A549 (cell line): Measurements from ENCODE around the gene NBEAL2. TPM values are rescaled to one million over a fixed set of nuclear protein-coding genes. Genes with fewer than 3 reads are reported as not detected.

Source experiments
- ATAC-seq, 2 experiments: fragments of 200-7000 bp in 1 of 2; fragments of >200 bp in 1 of 2; cut with Nextera tagmentation in 1 of 2; cut with Tn5 transposase in 1 of 2; 3 replicates each; pipeline versions ENCODE4 v1.8.0 to v1.9.1; 2018 to 2020; ENCODE audit warnings: mild to moderate bottlenecking in 1 of 2, moderate library complexity in 1 of 2
- CTCF ChIA-PET: fragments of 300-600 bp; sonication (Branson Sonifier 250); formaldehyde crosslinking; extraction: SDS; loops from one replicate; lab custom pipeline; 2021; ENCODE audit warnings: antibody characterized with exemption, inconsistent platforms; lab: Yijun Ruan, JAX
- POLR2A ChIA-PET: fragments of 350-600 bp; formaldehyde crosslinking; extraction: SDS; loops from one replicate; lab custom pipeline; 2021; ENCODE audit warnings: antibody characterized with exemption, inconsistent platforms; lab: Yijun Ruan, JAX
- DNase-seq, 2 experiments: peaks; one replicate each; pipeline versions ENCODE4 v3.0.0 to v3.0.0-alpha.2; 2011 to 2016; ENCODE audit warnings: low read depth in 1 of 2, low spot score in 1 of 2
- FAIRE-seq: peaks from 2 replicates; lab custom pipeline; 2011; peaks lifted over from hg19 to GRCh38; lab: Jason Lieb, UNC
- H3K27ac ChIP-seq, 2 experiments: fragments of >200 bp; sonication (Bioruptor Twin); formaldehyde crosslinking; 3 replicates each; pipeline ENCODE4 v1.5.1; 2016 to 2017
- H3K4me1 ChIP-seq: fragments of >200 bp; sonication (Bioruptor Twin); formaldehyde crosslinking; 3 replicates; pipeline ENCODE4 v1.6.1; 2016
- H3K4me2 ChIP-seq: fragments of >200 bp; sonication (Bioruptor Twin); formaldehyde crosslinking; 3 replicates; pipeline ENCODE4 v1.6.1; 2016
- H3K4me3 ChIP-seq: fragments of >200 bp; sonication (Bioruptor Twin); formaldehyde crosslinking; 3 replicates; pipeline ENCODE4 v1.5.1; 2016
- H3K9me3 ChIP-seq: fragments of >200 bp; sonication (Bioruptor Twin); formaldehyde crosslinking; 3 replicates; pipeline ENCODE4 v1.6.1; 2016
- BCL3 ChIP-seq: fragments of >200 bp; sonication (Bioruptor Twin); formaldehyde crosslinking; IDR thresholded peaks from 3 replicates; pipeline ENCODE4 v1.6.1; 2016
- BHLHE40 ChIP-seq: IDR thresholded peaks from 2 replicates; pipeline ENCODE4 v1.6.1; 2012; ENCODE audit warnings: low read depth, low read length, inconsistent platforms
- CBX8 ChIP-seq: fragments of 200-600 bp; sonication (generic); IDR thresholded peaks from 2 replicates; pipeline ENCODE4 v1.6.1; 2016
- CHD2 ChIP-seq: fragments of 150-350 bp; IDR thresholded peaks from 2 replicates; pipeline ENCODE4 v1.6.1; 2014; ENCODE audit warnings: low read length; ENCODE audit not compliant: partially characterized antibody
- CHD4 ChIP-seq: fragments of 200-600 bp; sonication (generic); IDR thresholded peaks from 2 replicates; pipeline ENCODE4 v1.6.1; 2016; ENCODE audit warnings: antibody characterized with exemption, mild to moderate bottlenecking, borderline replicate concordance
- E2F6 ChIP-seq: IDR thresholded peaks from 2 replicates; pipeline ENCODE4 v1.6.1; 2012; ENCODE audit warnings: low read depth, borderline replicate concordance
- EHMT2 ChIP-seq: fragments of 200-600 bp; sonication (generic); IDR thresholded peaks from 2 replicates; pipeline ENCODE4 v1.6.1; 2016; ENCODE audit warnings: antibody characterized with exemption, low read depth, mild to moderate bottlenecking, moderate library complexity
- ELK1 ChIP-seq: fragments of 150-350 bp; IDR thresholded peaks from 2 replicates; pipeline ENCODE4 v1.6.1; 2014; ENCODE audit warnings: low read depth, mild to moderate bottlenecking, low read length
- FOSL2 ChIP-seq, 2 experiments: fragments of 450-650 bp in 1 of 2; fragments of >200 bp in 1 of 2; sonication (Bioruptor Twin) in 1 of 2; formaldehyde crosslinking; IDR thresholded peaks; 2 replicates each; pipeline versions ENCODE4 v1.5.0 to v1.6.1; 2016 to 2020; ENCODE audit warnings: mild to moderate bottlenecking in 1 of 2, moderate library complexity in 1 of 2
- HDAC2 ChIP-seq: fragments of 200-600 bp; sonication (generic); IDR thresholded peaks from 2 replicates; pipeline ENCODE4 v1.6.1; 2016
- HEYL ChIP-seq: fragments of 250-450 bp; sonication (Bioruptor Pico); IDR thresholded peaks from 2 replicates; pipeline ENCODE4 v1.8.0; 2021; ENCODE audit warnings: mild to moderate bottlenecking, moderate library complexity
- HMGXB4 ChIP-seq: fragments of 250-450 bp; sonication (Bioruptor Pico); IDR thresholded peaks from 2 replicates; pipeline ENCODE4 v1.5.0; 2021; ENCODE audit warnings: mild to moderate bottlenecking, moderate library complexity, borderline replicate concordance
- HOXB5 ChIP-seq: fragments of 250-450 bp; sonication (Bioruptor Pico); IDR thresholded peaks from 2 replicates; pipeline ENCODE4 v1.5.0; 2020; ENCODE audit warnings: mild to moderate bottlenecking, moderate library complexity
- KDM1A ChIP-seq: fragments of 200-600 bp; sonication (generic); IDR thresholded peaks from 2 replicates; pipeline ENCODE4 v1.6.1; 2016; ENCODE audit warnings: low read depth, mild to moderate bottlenecking
- KDM5A ChIP-seq: fragments of 200-600 bp; sonication (generic); IDR thresholded peaks from 2 replicates; pipeline ENCODE4 v1.6.1; 2016; ENCODE audit warnings: antibody characterized with exemption, mild to moderate bottlenecking
- MAZ ChIP-seq: fragments of 150-350 bp; IDR thresholded peaks from 2 replicates; pipeline ENCODE4 v1.6.1; 2014; ENCODE audit warnings: antibody characterized with exemption, low read depth, low read length, borderline replicate concordance
- MYC ChIP-seq: IDR thresholded peaks from 2 replicates; pipeline ENCODE4 v1.6.1; 2012; ENCODE audit warnings: mild to moderate bottlenecking, inconsistent platforms, low read length, improper control_type of control experiment, borderline replicate concordance
- NFE2L2 ChIP-seq: fragments of 150-350 bp; conservative IDR thresholded peaks from 2 replicates; pipeline ENCODE4 v1.6.1; 2014; ENCODE audit warnings: low read length
- PHF8 ChIP-seq: fragments of 200-600 bp; sonication (generic); IDR thresholded peaks from 2 replicates; pipeline ENCODE4 v1.6.1; 2016; ENCODE audit warnings: low read depth, mild to moderate bottlenecking, antibody characterized with exemption, moderate library complexity, borderline replicate concordance
- POLR2A ChIP-seq: IDR thresholded peaks from 2 replicates; pipeline ENCODE4 v1.6.1; 2012; ENCODE audit warnings: mild to moderate bottlenecking, low read length
- POLR2AphosphoS2 ChIP-seq: conservative IDR thresholded peaks from 2 replicates; pipeline ENCODE4 v1.6.1; 2012; ENCODE audit warnings: low read length, improper control_type of control experiment, inconsistent platforms
- RAD21 ChIP-seq, 2 experiments: fragments of >200 bp in 1 of 2; sonication (Bioruptor Twin) in 1 of 2; formaldehyde crosslinking in 1 of 2; IDR thresholded peaks in 1 of 2; conservative IDR thresholded peaks in 1 of 2; 2 replicates in 1 of 2; 3 replicates in 1 of 2; pipeline ENCODE4 v1.6.1; 2012 to 2018; ENCODE audit warnings: inconsistent platforms in 1 of 2
- RARB ChIP-seq: fragments of 250-450 bp; sonication (Bioruptor Pico); IDR thresholded peaks from 2 replicates; pipeline ENCODE4 v1.8.0; 2021; ENCODE audit warnings: mild to moderate bottlenecking, moderate library complexity
- RCOR1 ChIP-seq: fragments of 150-350 bp; IDR thresholded peaks from 2 replicates; pipeline ENCODE4 v1.6.1; 2014; ENCODE audit warnings: antibody characterized with exemption, low read length, low read depth
- RNF2 ChIP-seq: fragments of 200-600 bp; sonication (generic); IDR thresholded peaks from 2 replicates; pipeline ENCODE4 v1.6.1; 2016; ENCODE audit warnings: low read depth, mild to moderate bottlenecking, antibody characterized with exemption, moderate library complexity, borderline replicate concordance
- TFCP2L1 ChIP-seq: fragments of 250-450 bp; sonication (Bioruptor Pico); IDR thresholded peaks from 2 replicates; pipeline ENCODE4 v1.5.0; 2021; ENCODE audit warnings: mild to moderate bottlenecking
- ZSCAN20 ChIP-seq: fragments of 250-450 bp; sonication (Bioruptor Pico); IDR thresholded peaks from 2 replicates; pipeline ENCODE4 v1.8.0; 2022; ENCODE audit warnings: mild to moderate bottlenecking, moderate library complexity
- WGBS: methylation state at CpG from one replicate; pipeline ENCODE4 v1.1.6; 2017; ENCODE audit errors: missing lambda C conversion rate; 5-methylcytosine and 5-hydroxymethylcytosine counted together
- polyA plus RNA-seq, 4 experiments: library from polyadenylated mRNA; depleted of rRNA in 3 of 4; stranded (reverse); fragments of >200 nt; fragmentation: RNase III in 1 of 4; extraction: RNeasy Plus Mini Kit Qiagen cat#74134 plus additional on column Dnase treatment in 1 of 4; gene quantifications; 2 replicates in 3 of 4; 3 replicates in 1 of 4; pipeline ENCODE4 v1.2.3, GENCODE V29; 2011 to 2017

NBEAL2 gene
- polyA plus RNA-seq, 2 of the 4 experiments (the other 2 are of a cell fraction): 9.6 to 47.3 TPM

GRCh38 chr3:46965151-46965550, 14.3 kb upstream of the NBEAL2 start:
- TF ChIP-seq ELK1 (no peak), POLR2AphosphoS2 (no peak), CHD4 (no peak), HMGXB4 (CRISPR knock-in tag) (no peak), EHMT2 (no peak), MYC (no peak), HOXB5 (no peak), BHLHE40 (no peak), E2F6 (no peak), CHD2 (no peak), CBX8 (no peak), RAD21 (conservative IDR thresholded peaks at IDR 0.05 in 1 of 2, IDR thresholded peaks at IDR 0.05 in 1 of 2) (no peak), KDM1A (no peak), HEYL (CRISPR knock-in tag) (no peak), KDM5A (no peak), TFCP2L1 (CRISPR knock-in tag) (no peak), ZSCAN20 (CRISPR knock-in tag) (no peak), PHF8 (no peak)
- no peak overlapping the region for H3K4me2 ChIP-seq
- ATAC-seq (no peak), DNase-seq (no peak), FAIRE-seq (no peak)
- WGBS: 75% methylated on average over 6 of the region's 6 CpGs
- H3K9me3 ChIP-seq: no peaks in the 10 kb centered on the region
- peak overlapping the region in 1 of 2 experiments; percentile 46; a peak in 2 of 6 replicates for H3K27ac ChIP-seq
- H3K4me3 ChIP-seq: no peak overlapping the region
- ChIA-PET CTCF (interaction anchor here (0.6 to 1.7 kb wide), 3 partner anchors 34 to 859 kb away, joined by 3 to 6 read pairs (median 3); no protein-coding TSS in a partner anchor), POLR2A (no interaction called here)
- H3K4me1 ChIP-seq: peaks cover 70% of the 10 kb centered on the region

GRCh38 chr3:46966811-46967210, 12.7 kb upstream of the NBEAL2 start:
- DNase-seq (no peak), ATAC-seq (peak in 1 of 2 experiments; percentile 12; a peak in 1 of 6 replicates), FAIRE-seq (no peak)
- H3K9me3 ChIP-seq: no peaks in the 10 kb centered on the region
- TF ChIP-seq NFE2L2: no peak
- no peak for TF ChIP-seq POLR2A
- TF ChIP-seq RARB (CRISPR knock-in tag): no peak
- no peak for TF ChIP-seq ZSCAN20 (CRISPR knock-in tag)
- no peak for TF ChIP-seq HDAC2
- TF ChIP-seq RNF2: no peak
- no peak for TF ChIP-seq TFCP2L1 (CRISPR knock-in tag)
- no peak for TF ChIP-seq RAD21 (conservative IDR thresholded peaks at IDR 0.05 in 1 of 2, IDR thresholded peaks at IDR 0.05 in 1 of 2)
- no peak for TF ChIP-seq FOSL2 (IDR thresholded peaks at IDR 0.05)
- no peak for TF ChIP-seq FOSL2 (CRISPR knock-in tag; IDR thresholded peaks at IDR 0.05)
- no peak for TF ChIP-seq HEYL (CRISPR knock-in tag)
- TF ChIP-seq BCL3: no peak
- no peak for TF ChIP-seq PHF8
- no peak for TF ChIP-seq RCOR1
- no peak for TF ChIP-seq MAZ
- TF ChIP-seq CBX8: no peak
- no peak overlapping the region for H3K4me3 ChIP-seq
- CTCF ChIA-PET: interaction anchor here (1.2 to 2.0 kb wide), 5 partner anchors 10 to 43 kb away, joined by 3 to 6 read pairs (median 5); partner anchors contain the start of gene NBEAL2
- 93% methylated on average over 5 of the region's 5 CpGs for WGBS
- POLR2A ChIA-PET: interaction anchor here (1.0 kb wide), 1 partner anchor 10 kb away, joined by 5 read pairs; no protein-coding TSS in a partner anchor
- H3K4me1 ChIP-seq: peaks cover 70% of the 10 kb centered on the region
- H3K27ac ChIP-seq: peak overlapping the region in 1 of 2 experiments; percentile 64; a peak in 2 of 6 replicates
- no peak overlapping the region for H3K4me2 ChIP-seq
